Measurements from ENCODE around the gene HNRNPH1.

DNA sequence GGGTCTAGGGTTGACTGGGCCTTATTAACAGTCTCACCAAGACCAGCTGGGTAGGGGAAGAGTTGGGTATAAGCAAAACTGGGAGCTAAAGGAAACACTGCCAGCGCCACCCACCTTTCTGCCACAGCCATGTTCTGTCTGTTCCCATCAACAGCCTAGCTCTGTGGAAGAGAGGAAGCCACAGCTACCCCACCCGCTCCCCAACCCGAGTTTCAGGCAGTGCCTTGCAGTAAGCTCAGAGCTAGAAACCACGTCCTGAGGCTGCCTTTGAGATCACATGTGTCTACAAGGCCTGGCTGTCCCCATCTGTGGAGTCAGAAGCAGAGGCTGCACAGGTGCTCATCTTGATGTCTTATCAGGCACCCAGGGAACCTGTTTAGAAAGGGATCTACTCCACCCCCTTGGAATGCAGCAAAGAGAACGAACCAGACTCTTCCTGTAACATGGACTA lies 15.3 kb downstream of the HNRNPH1 start:
- TF ChIP-seq, protein P1, sequence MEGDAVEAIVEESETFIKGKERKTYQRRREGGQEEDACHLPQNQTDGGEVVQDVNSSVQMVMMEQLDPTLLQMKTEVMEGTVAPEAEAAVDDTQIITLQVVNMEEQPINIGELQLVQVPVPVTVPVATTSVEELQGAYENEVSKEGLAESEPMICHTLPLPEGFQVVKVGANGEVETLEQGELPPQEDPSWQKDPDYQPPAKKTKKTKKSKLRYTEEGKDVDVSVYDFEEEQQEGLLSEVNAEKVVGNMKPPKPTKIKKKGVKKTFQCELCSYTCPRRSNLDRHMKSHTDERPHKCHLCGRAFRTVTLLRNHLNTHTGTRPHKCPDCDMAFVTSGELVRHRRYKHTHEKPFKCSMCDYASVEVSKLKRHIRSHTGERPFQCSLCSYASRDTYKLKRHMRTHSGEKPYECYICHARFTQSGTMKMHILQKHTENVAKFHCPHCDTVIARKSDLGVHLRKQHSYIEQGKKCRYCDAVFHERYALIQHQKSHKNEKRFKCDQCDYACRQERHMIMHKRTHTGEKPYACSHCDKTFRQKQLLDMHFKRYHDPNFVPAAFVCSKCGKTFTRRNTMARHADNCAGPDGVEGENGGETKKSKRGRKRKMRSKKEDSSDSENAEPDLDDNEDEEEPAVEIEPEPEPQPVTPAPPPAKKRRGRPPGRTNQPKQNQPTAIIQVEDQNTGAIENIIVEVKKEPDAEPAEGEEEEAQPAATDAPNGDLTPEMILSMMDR (IDR thresholded peaks at IDR 0.05): no peak
- no peak for TF ChIP-seq POLR2A (IDR thresholded peaks at IDR 0.05)
